Breast epithelium (tissue), 4 donors: Measurements from ENCODE around the gene ARL5C. TPM values are rescaled to one million over a fixed set of nuclear protein-coding genes. Genes with fewer than 3 reads are reported as not detected.

Experiments
- DNase-seq, 2 donors: peaks; one replicate each; pipeline ENCODE4 v3.0.0-alpha.2; 2019; ENCODE audit warnings: low spot score in 2 of 2
- H3K27ac ChIP-seq, 2 donors: fragments of 200-600 bp; sonication (generic) in 1 of 2; one replicate each; pipeline ENCODE4 v1.5.1; 2016 to 2019; ENCODE audit warnings: mild to moderate bottlenecking in 1 of 2
- H3K27me3 ChIP-seq, 2 donors: fragments of 200-600 bp; sonication (generic) in 1 of 2; one replicate each; pipeline versions ENCODE4 v1.5.1 to v1.6.0; 2017 to 2019; ENCODE audit warnings: control low read depth in 1 of 2, mild to moderate bottlenecking in 1 of 2
- H3K36me3 ChIP-seq: fragments of 200-600 bp; one replicate; pipeline ENCODE4 v1.5.1; 2019
- H3K4me1 ChIP-seq, 2 donors: fragments of 200-600 bp; sonication (generic); one replicate each; pipeline ENCODE4 v1.5.1; 2016 to 2019; ENCODE audit warnings: control low read depth in 1 of 2
- H3K4me3 ChIP-seq, 3 donors: fragments of 200-600 bp; sonication (generic); 1 replicate in 2 of 3; 2 replicates in 1 of 3; pipeline ENCODE4 v1.5.1; 2016 to 2019; ENCODE audit warnings: mild to moderate bottlenecking in 3 of 3, moderate library complexity in 2 of 3
- H3K9me3 ChIP-seq, 2 donors: fragments of 200-600 bp; sonication (generic) in 1 of 2; one replicate each; pipeline ENCODE4 v1.5.1; 2016 to 2019; ENCODE audit warnings: control low read depth in 1 of 2
- POLR2A ChIP-seq: fragments of 450-650 bp; IDR thresholded peaks from one replicate; pipeline ENCODE4 v1.6.1; 2016; ENCODE audit warnings: antibody characterized with exemption, mild to moderate bottlenecking, moderate library complexity
- POLR2AphosphoS5 ChIP-seq, 3 donors: sonication (generic); formaldehyde crosslinking; IDR thresholded peaks; one replicate each; pipeline ENCODE4 v1.6.1; 2017; ENCODE audit warnings: antibody characterized with exemption in 3 of 3
- intact Hi-C: fragments of 100-400 bp; cut with DNase I; formaldehyde crosslinking; loops from one replicate; pipeline ENCODE4 v1.15.1; 2023; ENCODE audit warnings: low total_unique reads
- total RNA-seq, 3 donors: library from RNA; depleted of rRNA; stranded (reverse); fragments of >200 nt; gene quantifications; one replicate each; pipeline ENCODE4 v1.1.0, GENCODE V29; 2016
- TF ChIP-seq, protein P1 (sequence below), 3 donors: fragments of 450-650 bp; IDR thresholded peaks; one replicate each; pipeline ENCODE4 v1.5.1; 2016 to 2017; ENCODE audit warnings: antibody characterized with exemption in 3 of 3, mild to moderate bottlenecking in 3 of 3, moderate library complexity in 3 of 3

The ARL5C gene
- total RNA-seq, 3 donors from 2014 or later = not detected

DNA sequence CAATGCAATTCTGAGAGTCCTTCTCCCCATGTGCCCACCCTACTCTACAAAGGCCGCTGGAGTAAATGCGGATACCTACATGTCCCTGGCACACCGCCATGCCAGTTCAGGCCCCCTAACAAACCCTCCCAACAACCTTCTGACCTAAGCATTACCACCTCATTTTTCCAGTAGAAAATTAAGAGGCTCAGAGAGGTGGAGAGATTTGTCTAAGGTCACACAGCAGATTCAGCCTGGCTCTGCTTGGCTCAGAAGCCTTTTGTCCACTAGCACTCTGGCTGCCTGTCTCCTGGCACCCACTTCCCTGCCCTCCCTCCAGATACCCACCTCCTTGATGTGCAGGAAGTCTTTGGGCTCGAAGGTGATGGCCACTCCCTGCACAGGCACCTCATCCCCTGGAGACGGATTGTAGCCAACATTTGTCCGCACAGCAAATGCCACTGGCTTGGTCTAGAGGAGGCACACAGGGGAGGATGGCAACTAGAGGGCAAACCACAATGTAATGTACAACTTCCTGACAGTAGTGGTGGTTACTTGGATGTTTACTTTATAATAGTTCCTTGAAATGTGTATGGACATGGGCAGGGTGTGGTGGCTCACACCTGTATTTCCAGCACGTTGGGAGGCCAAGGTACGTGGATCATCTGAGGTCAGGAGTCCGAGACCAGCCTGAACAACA lies 21.3 kb upstream of the ARL5C start:
- H3K27me3 ChIP-seq = no peaks in the 10 kb centered on the region
- peaks cover 8% of the 10 kb centered on the region for H3K36me3 ChIP-seq
- no peak for DNase-seq
- H3K27ac ChIP-seq = no peak overlapping the region
- intact Hi-C loops = no loop called here
- H3K4me1 ChIP-seq = no peaks in the 10 kb centered on the region
- no peak for TF ChIP-seq POLR2A
- TF ChIP-seq, protein P1, sequence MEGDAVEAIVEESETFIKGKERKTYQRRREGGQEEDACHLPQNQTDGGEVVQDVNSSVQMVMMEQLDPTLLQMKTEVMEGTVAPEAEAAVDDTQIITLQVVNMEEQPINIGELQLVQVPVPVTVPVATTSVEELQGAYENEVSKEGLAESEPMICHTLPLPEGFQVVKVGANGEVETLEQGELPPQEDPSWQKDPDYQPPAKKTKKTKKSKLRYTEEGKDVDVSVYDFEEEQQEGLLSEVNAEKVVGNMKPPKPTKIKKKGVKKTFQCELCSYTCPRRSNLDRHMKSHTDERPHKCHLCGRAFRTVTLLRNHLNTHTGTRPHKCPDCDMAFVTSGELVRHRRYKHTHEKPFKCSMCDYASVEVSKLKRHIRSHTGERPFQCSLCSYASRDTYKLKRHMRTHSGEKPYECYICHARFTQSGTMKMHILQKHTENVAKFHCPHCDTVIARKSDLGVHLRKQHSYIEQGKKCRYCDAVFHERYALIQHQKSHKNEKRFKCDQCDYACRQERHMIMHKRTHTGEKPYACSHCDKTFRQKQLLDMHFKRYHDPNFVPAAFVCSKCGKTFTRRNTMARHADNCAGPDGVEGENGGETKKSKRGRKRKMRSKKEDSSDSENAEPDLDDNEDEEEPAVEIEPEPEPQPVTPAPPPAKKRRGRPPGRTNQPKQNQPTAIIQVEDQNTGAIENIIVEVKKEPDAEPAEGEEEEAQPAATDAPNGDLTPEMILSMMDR (IDR thresholded peaks at IDR 0.05) = no peak
- H3K9me3 ChIP-seq = no peaks in the 10 kb centered on the region
- H3K4me3 ChIP-seq = no peak overlapping the region

DNA sequence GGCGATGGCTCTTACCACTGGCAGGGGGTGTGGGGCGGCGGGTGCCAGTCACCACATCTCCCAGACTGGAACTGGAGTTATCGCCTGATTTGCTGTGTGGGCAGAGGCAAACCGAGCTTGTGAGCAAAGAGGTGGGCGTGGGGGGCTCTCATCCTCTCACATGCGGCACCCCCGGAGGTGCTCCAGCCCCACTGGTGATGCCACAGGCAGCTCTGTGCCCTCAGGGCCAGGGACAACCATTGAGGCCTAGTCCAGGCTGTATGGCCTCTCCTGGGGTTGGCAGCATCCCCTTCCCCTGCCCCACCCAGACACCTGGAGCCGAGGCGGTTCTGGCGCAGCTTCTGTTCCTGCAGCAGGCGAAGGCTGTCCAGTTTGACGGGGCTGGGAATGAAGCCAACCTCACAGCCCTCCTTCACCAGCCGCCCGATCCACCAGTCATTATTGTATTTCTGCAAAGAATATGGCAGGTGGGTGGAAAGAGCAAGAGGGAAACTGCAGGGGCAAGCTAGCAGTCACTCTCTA lies 20.6 kb upstream of the ARL5C start:
- H3K4me3 ChIP-seq = no peak overlapping the region
- no peaks in the 10 kb centered on the region for H3K27me3 ChIP-seq
- H3K36me3 ChIP-seq = peaks cover 8% of the 10 kb centered on the region
- TF ChIP-seq, protein P1 (IDR thresholded peaks at IDR 0.05) = no peak
- TF ChIP-seq POLR2AphosphoS5 (IDR thresholded peaks at IDR 0.05) (no peak), POLR2A (no peak)
- H3K4me1 ChIP-seq = no peaks in the 10 kb centered on the region
- intact Hi-C loops = no loop called here
- DNase-seq = no peak
- no peaks in the 10 kb centered on the region for H3K9me3 ChIP-seq
- H3K27ac ChIP-seq = no peak overlapping the region

DNA sequence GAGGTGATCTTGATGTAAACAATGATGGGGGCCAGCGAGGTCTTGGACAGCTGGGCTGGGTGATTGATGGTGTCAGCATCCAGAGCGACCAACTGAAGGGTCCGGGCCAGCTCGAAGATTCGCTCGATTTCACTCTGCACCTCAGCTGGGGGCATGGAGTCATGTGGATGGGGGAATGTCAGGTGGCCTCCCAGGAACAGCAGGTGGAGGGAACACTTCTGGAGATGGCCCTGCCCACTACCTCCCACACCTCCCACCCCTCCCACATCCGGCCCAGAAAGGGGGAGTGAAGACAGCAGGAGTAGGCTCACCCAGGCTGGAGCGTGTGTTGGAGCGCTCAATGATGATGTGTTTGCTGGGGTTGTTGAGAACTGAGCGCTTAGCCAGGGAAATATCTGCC lies 17.8 kb upstream of the ARL5C start:
- TF ChIP-seq POLR2AphosphoS5 (IDR thresholded peaks at IDR 0.05) (no peak), POLR2A (no peak)
- TF ChIP-seq, protein P1 (IDR thresholded peaks at IDR 0.05) = no peak
- Histone ChIP-seq H3K36me3 (peaks cover 8% of the 10 kb centered on the region), H3K4me1 (no peaks in the 10 kb centered on the region), H3K9me3 (no peaks in the 10 kb centered on the region), H3K4me3 (no peak overlapping the region), H3K27me3 (no peaks in the 10 kb centered on the region), H3K27ac (no peak overlapping the region)
- intact Hi-C loops = no loop called here
- DNase-seq = no peak

DNA sequence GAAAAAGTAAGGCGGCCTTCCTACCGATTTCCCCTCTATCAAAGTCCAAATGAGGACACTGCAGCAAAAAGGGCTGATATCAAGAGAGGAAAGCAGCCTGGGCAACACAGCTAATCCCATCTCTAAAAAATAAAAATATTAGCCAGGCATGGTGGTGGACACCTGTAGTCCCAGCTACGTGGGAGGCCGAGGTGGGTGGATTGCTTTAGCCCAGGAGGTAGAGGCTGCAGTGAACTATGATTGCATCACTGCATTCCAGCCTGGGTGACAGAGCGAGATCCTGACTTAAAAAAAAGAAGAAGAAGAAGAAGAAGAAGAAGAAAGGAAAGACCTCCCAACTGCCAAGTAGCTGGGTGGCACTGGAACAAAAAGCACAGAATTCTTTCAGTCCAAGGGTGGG lies 17.1 kb upstream of the ARL5C start:
- Histone ChIP-seq H3K9me3 (no peaks in the 10 kb centered on the region), H3K4me1 (no peaks in the 10 kb centered on the region), H3K36me3 (peaks cover 8% of the 10 kb centered on the region), H3K4me3 (no peak overlapping the region), H3K27me3 (no peaks in the 10 kb centered on the region), H3K27ac (no peak overlapping the region)
- TF ChIP-seq, protein P1 (IDR thresholded peaks at IDR 0.05) = no peak
- TF ChIP-seq POLR2A (no peak), POLR2AphosphoS5 (IDR thresholded peaks at IDR 0.05) (no peak)
- DNase-seq = no peak
- intact Hi-C loops = no loop called here

DNA sequence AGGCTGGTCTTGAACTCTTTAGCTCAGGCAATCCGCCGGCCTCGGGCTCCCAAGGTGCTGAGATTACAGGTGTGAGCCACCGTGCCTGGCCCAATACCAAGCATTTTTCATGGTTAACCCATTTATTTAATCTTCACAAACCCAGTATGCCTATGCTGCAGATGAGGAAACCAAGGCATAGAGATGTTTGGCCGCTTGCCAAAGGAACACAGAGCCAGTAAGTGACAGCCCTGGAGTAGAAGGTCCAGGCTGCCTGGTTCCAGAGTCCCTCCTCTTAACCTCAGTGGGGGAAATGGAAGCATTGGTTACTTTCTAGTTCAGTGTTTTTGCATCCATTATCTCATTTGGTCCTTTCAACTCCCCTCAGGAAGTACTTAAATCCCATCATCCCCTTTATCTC lies 15.3 kb upstream of the ARL5C start:
- no peaks in the 10 kb centered on the region for H3K27me3 ChIP-seq
- intact Hi-C loops = no loop called here
- no peak overlapping the region for H3K27ac ChIP-seq
- TF ChIP-seq POLR2A = no peak
- TF ChIP-seq POLR2AphosphoS5 (IDR thresholded peaks at IDR 0.05) = no peak
- TF ChIP-seq, protein P1 (IDR thresholded peaks at IDR 0.05) = no peak
- no peaks in the 10 kb centered on the region for H3K4me1 ChIP-seq
- H3K9me3 ChIP-seq = no peaks in the 10 kb centered on the region
- DNase-seq = no peak
- H3K36me3 ChIP-seq = peaks cover 8% of the 10 kb centered on the region
- no peak overlapping the region for H3K4me3 ChIP-seq
